HG03565 (cell line): ENCODE data around the gene MYBPHL.

Experiments used
- ATAC-seq: cut with Tn5 transposase; IDR thresholded peaks from one replicate; pipeline ENCODE4 v1.9.1; 2021; ENCODE audit warnings: mild to moderate bottlenecking, moderate library complexity; ENCODE audit not compliant: unreplicated experiment

Gene MYBPHL

GRCh38 chr1:109281680-109282496 is 24.9 kb downstream of the MYBPHL start:
- ATAC-seq, result no peak

- ATAC-seq, result no peak
Observed at GRCh38 chr1:109280862-109281261, 25.9 kb downstream of the MYBPHL start.

GRCh38 chr1:109279615-109280278 is 27.1 kb downstream of the MYBPHL start:
- no peak for ATAC-seq

- peak; percentile 51 for ATAC-seq
Observed at GRCh38 chr1:109277434-109278204, 29.2 kb downstream of the MYBPHL start.

- ATAC-seq, result no peak
Observed at GRCh38 chr1:109275706-109276345, 31.0 kb downstream of the MYBPHL start.

- ATAC-seq, result no peak
Observed at GRCh38 chr1:109274533-109275476, 32.0 kb downstream of the MYBPHL start.

GRCh38 chr1:109273570-109274288 is 33.1 kb downstream of the MYBPHL start:
- no peak for ATAC-seq

GRCh38 chr1:109272831-109273547 is 33.8 kb downstream of the MYBPHL start:
- no peak for ATAC-seq

- ATAC-seq, result no peak
Observed at GRCh38 chr1:109272021-109272799, 34.6 kb downstream of the MYBPHL start.

GRCh38 chr1:109271458-109271857 is 35.4 kb downstream of the MYBPHL start:
- no peak for ATAC-seq

GRCh38 chr1:109270623-109271317 is 36.0 kb downstream of the MYBPHL start:
- ATAC-seq, result no peak

- ATAC-seq, result no peak
Observed at GRCh38 chr1:109269981-109270622, 36.7 kb downstream of the MYBPHL start.

GRCh38 chr1:109269212-109269980 is 37.4 kb downstream of the MYBPHL start:
- no peak for ATAC-seq

GRCh38 chr1:109268431-109269211 is 38.2 kb downstream of the MYBPHL start:
- ATAC-seq, result no peak

- ATAC-seq, result no peak
Observed at GRCh38 chr1:109267743-109268300, 39.0 kb downstream of the MYBPHL start.
